LNCaP clone FGC (cell line): ENCODE data around the gene STKLD1.
A peak's percentile ranks its signal among the peaks of the same experiment; 100 is the strongest.

Source experiments
- DNase-seq: peaks from one replicate; pipeline ENCODE4 v3.0.0-alpha.2; 2011; ENCODE audit warnings: low read depth
- H3K4me3 ChIP-seq: 2 replicates; pipeline ENCODE4 v1.5.1; 2011; ENCODE audit warnings: mild to moderate bottlenecking, low read depth, low read length, control low read depth
- TF ChIP-seq, protein P1 (sequence below): IDR thresholded peaks from 2 replicates; pipeline ENCODE4 v1.5.1; 2012; ENCODE audit warnings: mild to moderate bottlenecking; ENCODE audit not compliant: control insufficient read depth, insufficient read depth; ENCODE audit errors: extremely low read depth

STKLD1 gene

DNA sequence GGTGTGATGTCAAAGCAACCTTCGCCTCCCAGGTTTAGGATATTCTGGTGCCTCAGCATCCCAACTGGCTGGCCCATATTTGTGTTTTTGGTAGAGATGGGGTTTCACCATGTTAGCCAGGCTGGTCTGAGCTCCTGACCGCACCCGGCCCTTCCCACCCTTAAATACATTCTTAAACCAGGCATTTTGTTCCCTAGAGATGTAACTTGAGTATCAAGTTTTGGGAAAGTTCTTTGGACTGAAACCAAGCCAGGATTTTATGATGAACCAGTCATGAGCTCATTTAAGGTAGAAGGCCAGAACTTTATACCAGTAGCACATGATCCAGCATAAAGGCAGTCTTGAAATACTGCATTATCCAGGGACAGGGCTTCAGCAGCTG is 24.6 kb upstream of the STKLD1 start:
- no peak for DNase-seq
- H3K4me3 ChIP-seq = no peak overlapping the region
- TF ChIP-seq, protein P1, sequence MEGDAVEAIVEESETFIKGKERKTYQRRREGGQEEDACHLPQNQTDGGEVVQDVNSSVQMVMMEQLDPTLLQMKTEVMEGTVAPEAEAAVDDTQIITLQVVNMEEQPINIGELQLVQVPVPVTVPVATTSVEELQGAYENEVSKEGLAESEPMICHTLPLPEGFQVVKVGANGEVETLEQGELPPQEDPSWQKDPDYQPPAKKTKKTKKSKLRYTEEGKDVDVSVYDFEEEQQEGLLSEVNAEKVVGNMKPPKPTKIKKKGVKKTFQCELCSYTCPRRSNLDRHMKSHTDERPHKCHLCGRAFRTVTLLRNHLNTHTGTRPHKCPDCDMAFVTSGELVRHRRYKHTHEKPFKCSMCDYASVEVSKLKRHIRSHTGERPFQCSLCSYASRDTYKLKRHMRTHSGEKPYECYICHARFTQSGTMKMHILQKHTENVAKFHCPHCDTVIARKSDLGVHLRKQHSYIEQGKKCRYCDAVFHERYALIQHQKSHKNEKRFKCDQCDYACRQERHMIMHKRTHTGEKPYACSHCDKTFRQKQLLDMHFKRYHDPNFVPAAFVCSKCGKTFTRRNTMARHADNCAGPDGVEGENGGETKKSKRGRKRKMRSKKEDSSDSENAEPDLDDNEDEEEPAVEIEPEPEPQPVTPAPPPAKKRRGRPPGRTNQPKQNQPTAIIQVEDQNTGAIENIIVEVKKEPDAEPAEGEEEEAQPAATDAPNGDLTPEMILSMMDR = no peak

DNA sequence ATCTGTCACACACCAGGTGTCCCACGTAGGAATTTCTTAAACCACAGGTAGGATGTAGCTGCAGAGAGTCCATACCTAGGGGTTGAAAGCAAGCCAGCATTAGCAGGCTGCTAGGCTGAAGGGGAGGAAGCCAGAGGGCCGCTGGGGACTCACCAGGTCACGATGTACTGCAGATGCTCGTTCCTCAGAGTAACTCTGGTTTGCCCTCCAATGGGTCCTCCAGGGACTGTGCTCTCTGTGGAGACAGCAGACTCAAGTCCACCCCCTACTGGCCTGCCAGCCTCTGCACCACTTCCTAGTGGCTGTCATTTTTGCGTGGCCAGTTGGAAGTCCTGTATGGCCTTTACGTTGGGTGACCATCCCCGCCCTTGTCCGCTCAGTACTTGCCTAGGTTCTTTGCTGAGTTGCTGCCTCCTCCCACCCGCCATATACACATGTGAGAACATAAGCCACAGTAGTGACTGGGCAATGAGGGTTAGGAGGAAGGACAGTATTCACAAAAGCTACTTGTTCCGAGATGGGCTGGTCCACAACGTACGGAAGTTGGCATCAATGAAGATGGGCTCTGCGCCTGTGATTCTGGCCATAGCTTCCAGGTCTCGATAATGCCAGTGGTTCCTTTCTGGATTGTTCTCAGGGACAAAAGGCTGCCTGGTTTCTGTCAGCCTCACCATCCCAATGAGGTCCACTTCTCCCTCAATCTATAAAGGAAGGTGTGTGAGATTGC is 24.1 kb upstream of the STKLD1 start:
- peak; percentile 69 for DNase-seq
- no peak overlapping the region for H3K4me3 ChIP-seq
- TF ChIP-seq, protein P1 = peak; percentile 77

DNA sequence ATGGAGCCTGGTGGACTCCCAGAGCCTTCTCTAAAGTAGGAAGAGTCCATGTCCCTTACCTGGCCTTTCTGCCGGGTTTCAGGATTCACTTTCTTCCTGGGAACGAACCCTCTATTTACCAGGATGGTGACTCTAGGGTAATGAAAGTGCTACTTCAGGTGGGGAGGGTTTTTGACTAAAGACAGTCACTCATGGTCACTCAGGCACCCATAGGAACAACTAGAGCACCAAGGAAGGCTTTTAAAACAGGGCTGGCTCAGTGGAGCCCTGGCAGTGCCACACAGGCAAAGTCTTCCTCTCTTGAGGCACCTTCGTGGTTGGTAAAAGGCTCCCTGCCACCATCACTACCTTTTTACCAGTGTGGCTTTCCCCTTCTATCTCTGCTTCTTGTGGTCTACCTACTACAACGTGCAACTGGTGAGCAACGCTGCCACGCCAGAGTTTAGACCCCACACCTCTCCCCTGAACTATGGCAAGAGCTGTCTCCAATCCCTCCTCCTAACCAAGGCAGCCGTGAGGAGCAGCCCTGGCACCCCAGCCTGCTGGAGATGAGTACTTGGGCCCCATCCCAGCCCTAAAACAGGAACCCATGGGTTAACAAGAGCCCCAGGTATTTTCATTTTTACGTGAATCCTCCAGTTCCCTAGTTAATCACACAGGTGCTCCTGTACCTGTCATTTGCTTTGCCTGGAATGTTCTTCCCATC is 23.4 kb upstream of the STKLD1 start:
- TF ChIP-seq, protein P1 = no peak
- H3K4me3 ChIP-seq = no peak overlapping the region
- DNase-seq = no peak

DNA sequence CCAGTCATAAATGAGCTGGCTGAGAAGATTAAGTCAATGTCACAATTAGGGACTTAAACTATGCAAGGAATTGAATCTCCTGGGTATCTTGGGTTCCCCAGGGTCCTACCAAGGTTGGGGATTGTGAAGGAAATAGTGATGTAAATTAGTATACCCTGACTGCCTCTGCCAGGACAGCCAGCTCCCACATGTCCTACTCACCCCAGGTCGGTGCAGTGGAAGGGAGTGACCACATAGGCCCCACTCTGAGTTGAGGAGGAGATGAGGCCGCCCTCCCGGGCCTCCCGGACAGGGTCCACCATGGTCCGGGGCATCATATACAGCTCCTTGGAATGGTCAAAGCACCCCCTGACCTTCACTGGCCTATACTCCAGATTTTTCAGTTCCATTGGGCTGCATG is 22.6 kb upstream of the STKLD1 start:
- TF ChIP-seq, protein P1 = no peak
- no peak for DNase-seq
- H3K4me3 ChIP-seq = no peak overlapping the region

DNA sequence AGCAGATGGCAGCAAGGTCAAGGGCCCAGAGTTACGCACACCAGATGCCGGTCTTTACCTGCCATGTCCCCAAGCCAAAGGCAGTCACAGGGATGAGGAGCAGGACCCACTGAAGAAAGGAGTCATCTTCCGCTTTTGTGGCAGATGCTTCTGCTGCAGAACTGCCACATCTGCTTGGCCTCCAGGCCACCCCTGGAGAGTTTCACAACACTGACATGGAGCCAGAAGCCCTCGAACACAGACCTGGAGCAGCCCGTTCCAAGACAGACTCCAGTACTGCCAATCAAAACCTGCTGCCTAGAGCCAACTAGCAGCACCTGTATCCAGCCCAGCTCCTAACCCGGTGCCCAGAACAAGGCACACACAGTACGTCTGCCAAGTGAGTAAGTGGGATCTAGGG is 21.4 kb upstream of the STKLD1 start:
- DNase-seq = no peak
- peak overlapping the region; percentile 87 for H3K4me3 ChIP-seq
- TF ChIP-seq, protein P1 = no peak

DNA sequence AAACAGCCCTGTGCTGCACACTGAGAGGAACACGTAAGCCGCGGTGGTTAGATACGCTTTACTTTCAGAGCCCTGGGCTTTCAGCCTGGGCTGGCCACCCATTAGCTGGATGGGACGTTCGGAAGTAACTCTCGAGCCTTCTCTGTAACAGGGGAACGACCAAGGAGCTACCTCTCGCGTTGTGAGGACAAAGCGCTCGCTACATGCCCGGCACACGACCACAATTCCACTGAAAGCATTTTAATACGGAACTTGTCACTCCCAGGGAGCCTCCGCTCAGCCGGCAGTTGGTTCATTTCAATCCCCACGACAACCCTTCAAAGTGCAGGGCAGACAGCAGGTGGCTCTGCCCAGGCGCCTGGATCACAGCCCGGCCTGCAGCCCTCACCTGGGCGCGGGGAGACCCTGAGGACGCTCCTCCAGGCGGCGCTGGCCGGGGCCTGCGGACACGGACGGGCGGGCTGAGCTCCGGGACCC is 20.2 kb upstream of the STKLD1 start:
- H3K4me3 ChIP-seq = peak overlapping the region; percentile 87
- DNase-seq = no peak
- TF ChIP-seq, protein P1 = no peak
